HepG2 (cell line): ENCODE measurements around the gene CD300A. TPM values are rescaled to one million over a fixed set of nuclear protein-coding genes. Genes with fewer than 3 reads are reported as not detected.

Experiments used
- ATAC-seq: fragments of 200-7000 bp; cut with Tn5 transposase; 3 replicates; pipeline ENCODE4 v1.9.1; 2020; ENCODE audit warnings: mild to moderate bottlenecking, moderate library complexity
- BruUV-seq: library from RNA; stranded (reverse); fragments of 400-500 nt; replicated peaks from 2 replicates; lab custom pipeline; 2021; lab: Mats Ljungman, UMichigan
- CTCF ChIA-PET: fragments of 300-600 bp; formaldehyde crosslinking; extraction: SDS; loops from one replicate; lab custom pipeline; 2021; ENCODE audit warnings: low total read pairs, inconsistent platforms, low intra/inter-chr PET ratio; lab: Yijun Ruan, JAX
- POLR2A ChIA-PET: fragments of 350-600 bp; sonication (Branson Sonifier 250); formaldehyde crosslinking; loops from one replicate; lab custom pipeline; 2020; ENCODE audit warnings: antibody characterized with exemption, inconsistent platforms; lab: Yijun Ruan, JAX
- DNase-seq: peaks from one replicate; pipeline ENCODE4 v3.0.0-alpha.2; 2015; ENCODE audit warnings: low spot score
- FAIRE-seq: peaks from 3 replicates; lab custom pipeline; 2011; peaks lifted over from hg19 to GRCh38; lab: Jason Lieb, UNC
- H2AFZ ChIP-seq: one replicate; pipeline ENCODE4 v1.6.1; 2011; ENCODE audit warnings: low read length, inconsistent platforms
- H3K27ac ChIP-seq: fragments of 300-600 bp; 3 replicates; pipeline ENCODE4 v1.8.0; 2011; ENCODE audit warnings: mixed run types, mild to moderate bottlenecking, mixed read lengths, low read length, inconsistent platforms; ENCODE audit not compliant: insufficient read depth; ENCODE audit errors: extremely low read length
- H3K27me3 ChIP-seq, 2 experiments: fragments of 200-600 bp in 1 of 2; 2 replicates in 1 of 2; 3 replicates in 1 of 2; pipeline versions ENCODE4 v1.6.0 to v1.8.0; 2011; ENCODE audit warnings: low read length in 2 of 2, mild to moderate bottlenecking in 2 of 2, moderate library complexity in 2 of 2, inconsistent platforms in 1 of 2; ENCODE audit not compliant: insufficient read depth in 2 of 2, control insufficient read depth in 1 of 2
- H3K36me3 ChIP-seq, 2 experiments: fragments of 200-600 bp in 1 of 2; replicated peaks in 1 of 2; 2 replicates in 1 of 2; 3 replicates in 1 of 2; pipeline versions ENCODE4 v1.5.1 to v1.8.0; 2011; ENCODE audit warnings: low read length in 2 of 2, inconsistent platforms in 1 of 2; ENCODE audit not compliant: insufficient read depth in 2 of 2, control insufficient read depth in 1 of 2
- H3K4me1 ChIP-seq: 2 replicates; pipeline ENCODE4 v1.5.1; 2012; ENCODE audit warnings: low read length, inconsistent platforms; ENCODE audit not compliant: insufficient read depth
- H3K4me2 ChIP-seq: 2 replicates; pipeline ENCODE4 v1.6.0; 2011; ENCODE audit warnings: low read depth, low read length, inconsistent platforms
- H3K4me3 ChIP-seq, 3 experiments: fragments of 200-600 bp in 1 of 3; sonication (generic), shearing (Covaris generic) in 1 of 3; replicated peaks in 1 of 3; 2 replicates each; pipeline ENCODE4 v1.5.1; 2011 to 2016; ENCODE audit warnings: low read length in 3 of 3, inconsistent platforms in 2 of 3, low read depth in 2 of 3, mild to moderate bottlenecking in 2 of 3, control low read depth in 1 of 3, mixed read lengths in 1 of 3; ENCODE audit not compliant: insufficient read depth in 1 of 3
- H3K79me2 ChIP-seq: one replicate; pipeline ENCODE4 v1.6.1; 2011; ENCODE audit warnings: low read length, inconsistent platforms; ENCODE audit not compliant: insufficient read depth
- H3K9ac ChIP-seq: 2 replicates; pipeline ENCODE4 v1.6.0; 2011; ENCODE audit warnings: mild to moderate bottlenecking, low read depth, low read length, inconsistent platforms; ENCODE audit not compliant: insufficient read depth
- H3K9me3 ChIP-seq: 2 replicates; pipeline ENCODE4 v1.5.1; 2012; ENCODE audit warnings: mild to moderate bottlenecking, low read length
- H4K20me1 ChIP-seq: 2 replicates; pipeline ENCODE4 v1.6.0; 2011; ENCODE audit warnings: inconsistent platforms, mild to moderate bottlenecking, low read length, moderate library complexity; ENCODE audit not compliant: insufficient read depth
- ATF6 ChIP-seq: sonication (generic); formaldehyde crosslinking; conservative IDR thresholded peaks from 2 replicates; pipeline ENCODE4 v1.4.0; 2020; ENCODE audit warnings: missing genetic modification reagents
- CEBPB ChIP-seq: IDR thresholded peaks from 2 replicates; pipeline ENCODE4 v1.6.1; 2011; ENCODE audit warnings: low read depth, low read length, improper control_type of control experiment, borderline replicate concordance
- FOXJ3 ChIP-seq: sonication (generic); formaldehyde crosslinking; IDR thresholded peaks from 2 replicates; pipeline ENCODE4 v1.4.0; 2020; ENCODE audit warnings: missing genetic modification reagents, mild to moderate bottlenecking, borderline replicate concordance
- HDAC2 ChIP-seq: sonication (generic); formaldehyde crosslinking; IDR thresholded peaks from 2 replicates; pipeline ENCODE4 v1.4.0; 2020; ENCODE audit warnings: missing genetic modification reagents
- KMT2B ChIP-seq: IDR thresholded peaks from 2 replicates; pipeline ENCODE4 v1.6.1; 2016; ENCODE audit warnings: missing genetic modification reagents, missing compliant biosample characterization
- MTF2 ChIP-seq: sonication (generic); formaldehyde crosslinking; IDR thresholded peaks from 2 replicates; pipeline ENCODE4 v1.5.0; 2020; ENCODE audit warnings: missing genetic modification reagents, borderline replicate concordance
- POGK ChIP-seq: sonication (generic); formaldehyde crosslinking; conservative IDR thresholded peaks from 2 replicates; pipeline ENCODE4 v1.8.0; 2022; ENCODE audit warnings: mild to moderate bottlenecking, moderate library complexity, missing genetic modification reagents
- SALL1 ChIP-seq: sonication (generic); formaldehyde crosslinking; IDR thresholded peaks from 2 replicates; pipeline ENCODE4 v1.8.0; 2022; ENCODE audit warnings: mild to moderate bottlenecking, missing genetic modification reagents
- TBP ChIP-seq: sonication (generic); formaldehyde crosslinking; IDR thresholded peaks from 2 replicates; pipeline ENCODE4 v1.5.0; 2020; ENCODE audit warnings: missing genetic modification reagents
- ZBTB20 ChIP-seq: sonication (generic); formaldehyde crosslinking; IDR thresholded peaks from 2 replicates; pipeline ENCODE4 v1.8.1; 2023; ENCODE audit warnings: missing genetic modification reagents, low read depth, mild to moderate bottlenecking, borderline replicate concordance
- ZBTB3 ChIP-seq: sonication (generic); formaldehyde crosslinking; IDR thresholded peaks from 2 replicates; pipeline ENCODE4 v1.4.0; 2020; ENCODE audit warnings: low read depth, mild to moderate bottlenecking, moderate library complexity, missing genetic modification reagents, borderline replicate concordance
- ZIK1 ChIP-seq: sonication (generic); formaldehyde crosslinking; IDR thresholded peaks from 2 replicates; pipeline ENCODE4 v1.5.0; 2020; ENCODE audit warnings: mild to moderate bottlenecking, low read depth, missing genetic modification reagents, borderline replicate concordance
- ZNF136 ChIP-seq: sonication (generic); formaldehyde crosslinking; IDR thresholded peaks from 2 replicates; pipeline ENCODE4 v1.8.1; 2022; ENCODE audit warnings: low read depth, mild to moderate bottlenecking, moderate library complexity, missing genetic modification reagents
- ZNF296 ChIP-seq: sonication (generic); formaldehyde crosslinking; conservative IDR thresholded peaks from 2 replicates; pipeline ENCODE4 v1.5.0; 2020; ENCODE audit warnings: mild to moderate bottlenecking, missing genetic modification reagents
- ZNF720 ChIP-seq: sonication (generic); formaldehyde crosslinking; IDR thresholded peaks from 2 replicates; pipeline ENCODE4 v1.4.0; 2020; ENCODE audit warnings: missing genetic modification reagents
- WGBS: methylation state at CpG from one replicate; pipeline ENCODE4 v1.1.6; 2017; ENCODE audit warnings: low lambda C conversion rate; 5-methylcytosine and 5-hydroxymethylcytosine counted together
- in situ Hi-C: cut with HindIII; loops from 2 replicates; pipeline ENCODE4 v1.10.0; 2017; ENCODE audit warnings: low pct_unique_long_range_greater_than_20kb; ENCODE audit not compliant: extremely low pct_ligation_motif_present
- intact Hi-C: fragments of 100-400 bp; cut with micrococcal nuclease; formaldehyde crosslinking; loops from one replicate; pipeline ENCODE4 v1.10.0; 2022; ENCODE audit not compliant: unreplicated experiment
- polyA plus RNA-seq, 8 experiments: library from polyadenylated mRNA; depleted of rRNA in 3 of 8; stranded (reverse) in 7 of 8; unstranded in 1 of 8; fragments of >200 nt; fragmentation: Illumina TruSeq in 4 of 8; extraction: Trizol in 4 of 8; gene quantifications; 2 replicates each; pipeline versions ENCODE4 v1.2.1 to v1.2.3, GENCODE V29; 2011 to 2016; ENCODE audit warnings: low read depth in 4 of 8, missing spikeins in 1 of 8, mixed read lengths in 1 of 8; ENCODE audit not compliant: insufficient read depth in 1 of 8
- total RNA-seq, 5 experiments: library from RNA; depleted of rRNA; stranded (reverse); fragments of >200 nt; fragmentation: Illumina TruSeq; extraction: Trizol; gene quantifications; 2 replicates each; pipeline ENCODE4 v1.2.3, GENCODE V29; 2016; ENCODE audit warnings: low read depth in 1 of 5
- TF ChIP-seq, protein P1 (sequence below): IDR thresholded peaks from 2 replicates; pipeline ENCODE4 v1.6.1; 2016; ENCODE audit warnings: mild to moderate bottlenecking, missing biosample characterization, missing genetic modification reagents
- TF ChIP-seq, protein P2 (sequence below): IDR thresholded peaks from 2 replicates; pipeline ENCODE4 v1.6.1; 2018; ENCODE audit warnings: missing genetic modification reagents, mild to moderate bottlenecking, missing compliant biosample characterization

CD300A gene
- total and polyA plus RNA-seq, 2 of the 13 experiments (the other 11 are each of a cell fraction or from before 2014, with no cell fraction given): not detected

DNA sequence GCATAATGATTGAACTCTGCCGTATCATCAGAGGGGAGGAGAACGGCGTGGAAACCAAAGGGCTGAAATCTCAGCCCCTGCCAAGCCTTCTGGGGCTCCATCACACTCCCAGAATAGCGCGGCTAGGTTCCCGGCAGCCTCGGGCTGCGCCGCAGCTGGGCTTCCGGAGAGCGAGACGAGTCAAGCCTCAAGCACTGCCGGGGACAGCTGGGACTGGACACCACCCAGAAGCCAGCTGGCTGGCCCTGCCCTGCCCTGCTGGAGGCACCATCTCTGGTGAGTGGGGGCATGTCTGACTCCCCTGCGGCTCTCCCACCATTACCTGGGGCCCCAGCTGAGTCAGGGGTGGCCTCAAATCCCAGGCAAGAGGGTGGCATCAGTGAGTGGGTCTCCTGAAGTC is 41.8 kb upstream of the CD300A start:
- peaks cover 3% of the 10 kb centered on the region for H3K79me2 ChIP-seq
- no TSS peak for BruUV-seq
- in situ Hi-C loops (loop anchor here (25.0 kb wide), 2 partner anchors 637 to 1137 kb away; no protein-coding TSS in a partner anchor), intact Hi-C loops (no loop called here)
- ChIA-PET CTCF (no interaction called here), POLR2A (interaction anchor here (1.1 to 2.8 kb wide), 3 partner anchors 8 to 349 kb away, joined by 3 to 8 read pairs (median 5); no protein-coding TSS in a partner anchor)
- ATAC-seq: no peak
- H3K27ac ChIP-seq: no peak overlapping the region
- H3K9me3 ChIP-seq: no peaks in the 10 kb centered on the region
- H3K4me1 ChIP-seq: peaks cover 68% of the 10 kb centered on the region
- DNase-seq: no peak
- H3K9ac ChIP-seq: no peak overlapping the region
- H3K4me3 ChIP-seq: no peak overlapping the region
- no peaks in the 10 kb centered on the region for H3K27me3 ChIP-seq
- H4K20me1 ChIP-seq: no peaks in the 10 kb centered on the region
- no peak overlapping the region for H3K4me2 ChIP-seq
- H2AFZ ChIP-seq: no peak overlapping the region
- no peak for FAIRE-seq
- WGBS: 85% methylated on average over 12 of the region's 14 CpGs
- no peaks in the 10 kb centered on the region for H3K36me3 ChIP-seq
- no peak for TF ChIP-seq ZBTB3
- TF ChIP-seq KMT2B (CRISPR knock-in tag): no peak
- TF ChIP-seq POGK: no peak
- no peak for TF ChIP-seq ZBTB20 (CRISPR knock-in tag)
- no peak for TF ChIP-seq HDAC2
- TF ChIP-seq FOXJ3 (CRISPR knock-in tag): no peak
- no peak for TF ChIP-seq MTF2 (CRISPR knock-in tag)
- TF ChIP-seq ZNF296: no peak
- TF ChIP-seq TBP (CRISPR knock-in tag): no peak
- no peak for TF ChIP-seq CEBPB
- TF ChIP-seq ZNF136 (CRISPR knock-in tag): no peak
- TF ChIP-seq ZIK1: no peak
- no peak for TF ChIP-seq ZNF720 (CRISPR knock-in tag)
- TF ChIP-seq, protein P1, sequence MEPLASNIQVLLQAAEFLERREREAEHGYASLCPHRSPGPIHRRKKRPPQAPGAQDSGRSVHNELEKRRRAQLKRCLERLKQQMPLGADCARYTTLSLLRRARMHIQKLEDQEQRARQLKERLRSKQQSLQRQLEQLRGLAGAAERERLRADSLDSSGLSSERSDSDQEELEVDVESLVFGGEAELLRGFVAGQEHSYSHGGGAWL (CRISPR knock-in tag): no peak
- TF ChIP-seq, protein P2, sequence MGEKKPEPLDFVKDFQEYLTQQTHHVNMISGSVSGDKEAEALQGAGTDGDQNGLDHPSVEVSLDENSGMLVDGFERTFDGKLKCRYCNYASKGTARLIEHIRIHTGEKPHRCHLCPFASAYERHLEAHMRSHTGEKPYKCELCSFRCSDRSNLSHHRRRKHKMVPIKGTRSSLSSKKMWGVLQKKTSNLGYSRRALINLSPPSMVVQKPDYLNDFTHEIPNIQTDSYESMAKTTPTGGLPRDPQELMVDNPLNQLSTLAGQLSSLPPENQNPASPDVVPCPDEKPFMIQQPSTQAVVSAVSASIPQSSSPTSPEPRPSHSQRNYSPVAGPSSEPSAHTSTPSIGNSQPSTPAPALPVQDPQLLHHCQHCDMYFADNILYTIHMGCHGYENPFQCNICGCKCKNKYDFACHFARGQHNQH (CRISPR knock-in tag): no peak
- TF ChIP-seq SALL1: no peak
- TF ChIP-seq ATF6 (CRISPR knock-in tag): no peak
